ENCODE results near the gene TRPT1.

Gene TRPT1

DNA sequence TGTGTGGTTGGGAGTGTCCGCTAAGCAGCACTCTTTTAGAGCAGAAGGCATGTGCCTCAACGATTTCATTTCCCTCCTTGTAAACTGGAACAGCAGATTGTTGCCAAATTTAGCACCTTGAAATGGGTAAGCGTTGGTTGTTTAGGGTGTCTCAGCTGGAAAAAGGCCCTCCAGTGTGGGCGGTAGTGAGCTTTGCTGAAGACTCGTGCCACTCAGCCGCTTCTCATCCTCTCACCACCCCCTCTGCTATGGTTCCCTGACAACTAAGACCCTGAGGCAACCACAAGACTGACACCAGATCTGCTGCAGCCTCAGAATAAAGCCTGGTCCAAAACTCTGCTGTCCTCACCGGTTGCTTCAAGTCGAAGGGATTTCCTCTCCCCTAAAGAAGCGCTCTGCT is 29.4 kb downstream of the TRPT1 start:
- no peaks in the 10 kb centered on the region for H3K4me1 ChIP-seq (ENCODE audit: control insufficient read depth in 1 of 2, insufficient read depth in 2 of 2, low read length in 2 of 2)
- H3K27me3 ChIP-seq (ENCODE audit: insufficient read depth, low read length) = no peaks in the 10 kb centered on the region
- H2BK120ac ChIP-seq (ENCODE audit: insufficient read depth, low read length, poor library complexity) = no peak overlapping the region
- no peak overlapping the region for H3K14ac ChIP-seq (ENCODE audit: low read length)
- no peak overlapping the region for H3K4me2 ChIP-seq (ENCODE audit: low read length)
- no peak overlapping the region for H2AFZ ChIP-seq (ENCODE audit: insufficient read depth, low read length, poor library complexity)
- no peaks in the 10 kb centered on the region for H3K79me1 ChIP-seq (ENCODE audit: low read length)
- no peak overlapping the region for H3K23ac ChIP-seq (ENCODE audit: low read length)
- WGBS (ENCODE audit: extremely low coverage, insufficient coverage, insufficient read length) = no CpG with 5 or more reads among the region's 9 CpGs
- H4K91ac ChIP-seq (ENCODE audit: low read depth, low read length) = no peak overlapping the region
- H4K8ac ChIP-seq (ENCODE audit: low read depth, low read length) = no peak overlapping the region
- H3K79me2 ChIP-seq (ENCODE audit: control insufficient read depth, insufficient read depth, low read length, poor library complexity) = no peaks in the 10 kb centered on the region
- no peak overlapping the region for H3K9ac ChIP-seq (ENCODE audit: low read length)
- H2BK12ac ChIP-seq (ENCODE audit: low read length) = no peak overlapping the region
- no peak overlapping the region for H4K12ac ChIP-seq (ENCODE audit: low read depth, low read length)
- H2BK5ac ChIP-seq (ENCODE audit: low read depth, low read length, poor library complexity) = no peak overlapping the region
- no peak overlapping the region for H3K27ac ChIP-seq (ENCODE audit: low read depth, low read length)
- DNase-seq = no peak
- H3K4me3 ChIP-seq (ENCODE audit: low read depth, low read length) = no peak overlapping the region
- H3K36me3 ChIP-seq (ENCODE audit: control insufficient read depth in 1 of 2, insufficient read depth in 2 of 2, low read length in 2 of 2) = peaks cover 66 to 81% of the 10 kb centered on the region in 2 experiments
- no peak overlapping the region for H3K4ac ChIP-seq (ENCODE audit: low read depth, low read length)
- H2AK5ac ChIP-seq (ENCODE audit: low read length) = no peak overlapping the region
- no peaks in the 10 kb centered on the region for H3K9me3 ChIP-seq (ENCODE audit: insufficient read depth, low read depth, low read length)
- no peak overlapping the region for H3K18ac ChIP-seq (ENCODE audit: low read length)

DNA sequence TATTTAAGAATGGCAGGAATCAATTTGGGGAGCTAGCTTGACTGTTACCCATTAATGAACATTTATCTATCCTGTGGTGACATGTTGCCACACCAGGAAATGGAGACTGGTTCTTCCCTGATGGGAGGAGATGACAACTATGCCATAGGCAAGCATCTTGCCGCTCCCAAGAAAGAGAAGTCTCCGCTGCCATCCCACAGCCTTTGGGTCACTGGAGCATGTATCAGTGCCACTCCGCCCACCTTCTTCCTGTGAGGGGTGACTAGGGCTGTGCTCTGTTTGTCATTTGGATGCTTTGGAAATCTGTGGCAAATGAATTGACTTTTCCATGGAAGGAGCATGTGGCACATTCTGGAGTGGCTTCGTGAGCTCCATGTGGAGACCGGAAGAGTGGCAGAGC is 33.6 kb downstream of the TRPT1 start:
- Histone ChIP-seq H3K79me1 (ENCODE audit: low read length) (no peaks in the 10 kb centered on the region), H3K4me1 (ENCODE audit: control insufficient read depth in 1 of 2, insufficient read depth in 2 of 2, low read length in 2 of 2) (peaks cover 0 to 3% of the 10 kb centered on the region in 2 experiments), H4K12ac (ENCODE audit: low read depth, low read length) (no peak overlapping the region), H3K4me3 (ENCODE audit: low read depth, low read length) (no peak overlapping the region), H3K18ac (ENCODE audit: low read length) (no peak overlapping the region), H3K27me3 (ENCODE audit: insufficient read depth, low read length) (no peaks in the 10 kb centered on the region), H3K79me2 (ENCODE audit: control insufficient read depth, insufficient read depth, low read length, poor library complexity) (peaks cover 14% of the 10 kb centered on the region), H3K36me3 (ENCODE audit: control insufficient read depth in 1 of 2, insufficient read depth in 2 of 2, low read length in 2 of 2) (peaks cover 47 to 54% of the 10 kb centered on the region in 2 experiments), H2BK5ac (ENCODE audit: low read depth, low read length, poor library complexity) (no peak overlapping the region), H4K8ac (ENCODE audit: low read depth, low read length) (no peak overlapping the region), H3K9me3 (ENCODE audit: insufficient read depth, low read depth, low read length) (no peaks in the 10 kb centered on the region), H3K23ac (ENCODE audit: low read length) (no peak overlapping the region), H2AFZ (ENCODE audit: insufficient read depth, low read length, poor library complexity) (no peak overlapping the region), H3K4me2 (ENCODE audit: low read length) (no peak overlapping the region), H2BK12ac (ENCODE audit: low read length) (no peak overlapping the region), H2AK5ac (ENCODE audit: low read length) (no peak overlapping the region), H3K4ac (ENCODE audit: low read depth, low read length) (no peak overlapping the region), H3K27ac (ENCODE audit: low read depth, low read length) (no peak overlapping the region), H3K9ac (ENCODE audit: low read length) (no peak overlapping the region), H4K91ac (ENCODE audit: low read depth, low read length) (no peak overlapping the region), H3K14ac (ENCODE audit: low read length) (no peak overlapping the region), H2BK120ac (ENCODE audit: insufficient read depth, low read length, poor library complexity) (no peak overlapping the region)
- WGBS (ENCODE audit: extremely low coverage, insufficient coverage, insufficient read length) = no CpG with 5 or more reads among the region's 5 CpGs
- DNase-seq = no peak

DNA sequence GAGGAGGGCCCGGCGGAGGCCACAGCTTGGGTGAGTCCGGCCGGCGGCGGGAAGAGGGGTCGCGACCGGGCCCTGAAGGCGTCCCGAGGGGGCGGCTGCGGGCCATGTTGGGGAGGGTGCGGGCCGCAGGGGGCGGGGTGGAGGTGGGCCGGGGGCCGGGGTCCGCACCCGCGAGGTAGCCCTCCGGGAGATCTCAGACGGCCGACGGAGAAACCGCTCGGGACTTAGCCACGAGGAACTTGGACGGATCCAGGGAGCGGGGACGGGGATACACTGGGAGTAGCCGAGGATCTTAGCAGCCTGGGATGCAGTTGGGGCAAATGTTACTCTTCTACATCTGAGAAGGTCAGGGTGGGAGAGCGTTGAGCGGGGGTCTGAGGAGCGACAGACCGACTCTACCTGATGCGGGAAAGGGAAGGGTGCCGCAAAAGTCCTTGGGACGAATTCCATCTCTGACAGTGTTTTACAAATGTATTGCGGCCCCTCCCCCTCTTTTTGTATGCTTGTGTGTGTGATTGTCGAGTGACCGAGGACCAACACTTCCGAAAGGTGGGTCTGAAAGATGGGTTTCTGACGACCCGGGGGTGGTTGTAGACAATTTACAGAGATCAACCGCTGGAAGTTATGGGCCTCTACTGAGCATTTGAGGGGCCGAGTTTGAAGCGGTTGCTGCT is 39.4 kb downstream of the TRPT1 start:
- Histone ChIP-seq H2AFZ (ENCODE audit: insufficient read depth, low read length, poor library complexity) (no peak overlapping the region), H3K14ac (ENCODE audit: low read length) (peak overlapping the region; percentile 86), H4K91ac (ENCODE audit: low read depth, low read length) (peak overlapping the region; percentile 84), H3K4ac (ENCODE audit: low read depth, low read length) (peak overlapping the region; percentile 82), H3K27me3 (ENCODE audit: insufficient read depth, low read length) (no peaks in the 10 kb centered on the region), H3K4me3 (ENCODE audit: low read depth, low read length) (no peak overlapping the region), H2AK5ac (ENCODE audit: low read length) (peak overlapping the region; percentile 90), H3K9ac (ENCODE audit: low read length) (peak overlapping the region; percentile 86), H3K4me2 (ENCODE audit: low read length) (no peak overlapping the region), H3K18ac (ENCODE audit: low read length) (peak overlapping the region; percentile 64), H3K36me3 (ENCODE audit: control insufficient read depth in 1 of 2, insufficient read depth in 2 of 2, low read length in 2 of 2) (peaks cover 7 to 8% of the 10 kb centered on the region in 2 experiments), H3K79me1 (ENCODE audit: low read length) (peaks cover 8% of the 10 kb centered on the region), H3K27ac (ENCODE audit: low read depth, low read length) (peak overlapping the region; percentile 63), H4K12ac (ENCODE audit: low read depth, low read length) (peak overlapping the region; percentile 51), H3K4me1 (ENCODE audit: control insufficient read depth in 1 of 2, insufficient read depth in 2 of 2, low read length in 2 of 2) (peaks cover 0 to 3% of the 10 kb centered on the region in 2 experiments), H2BK12ac (ENCODE audit: low read length) (no peak overlapping the region), H3K79me2 (ENCODE audit: control insufficient read depth, insufficient read depth, low read length, poor library complexity) (peaks cover 23% of the 10 kb centered on the region), H3K23ac (ENCODE audit: low read length) (no peak overlapping the region), H2BK120ac (ENCODE audit: insufficient read depth, low read length, poor library complexity) (no peak overlapping the region), H2BK5ac (ENCODE audit: low read depth, low read length, poor library complexity) (no peak overlapping the region), H4K8ac (ENCODE audit: low read depth, low read length) (peak overlapping the region; percentile 23), H3K9me3 (ENCODE audit: insufficient read depth, low read depth, low read length) (no peaks in the 10 kb centered on the region)
- no peak for DNase-seq
- no CpG with 5 or more reads among the region's 48 CpGs for WGBS (ENCODE audit: extremely low coverage, insufficient coverage, insufficient read length)

DNA sequence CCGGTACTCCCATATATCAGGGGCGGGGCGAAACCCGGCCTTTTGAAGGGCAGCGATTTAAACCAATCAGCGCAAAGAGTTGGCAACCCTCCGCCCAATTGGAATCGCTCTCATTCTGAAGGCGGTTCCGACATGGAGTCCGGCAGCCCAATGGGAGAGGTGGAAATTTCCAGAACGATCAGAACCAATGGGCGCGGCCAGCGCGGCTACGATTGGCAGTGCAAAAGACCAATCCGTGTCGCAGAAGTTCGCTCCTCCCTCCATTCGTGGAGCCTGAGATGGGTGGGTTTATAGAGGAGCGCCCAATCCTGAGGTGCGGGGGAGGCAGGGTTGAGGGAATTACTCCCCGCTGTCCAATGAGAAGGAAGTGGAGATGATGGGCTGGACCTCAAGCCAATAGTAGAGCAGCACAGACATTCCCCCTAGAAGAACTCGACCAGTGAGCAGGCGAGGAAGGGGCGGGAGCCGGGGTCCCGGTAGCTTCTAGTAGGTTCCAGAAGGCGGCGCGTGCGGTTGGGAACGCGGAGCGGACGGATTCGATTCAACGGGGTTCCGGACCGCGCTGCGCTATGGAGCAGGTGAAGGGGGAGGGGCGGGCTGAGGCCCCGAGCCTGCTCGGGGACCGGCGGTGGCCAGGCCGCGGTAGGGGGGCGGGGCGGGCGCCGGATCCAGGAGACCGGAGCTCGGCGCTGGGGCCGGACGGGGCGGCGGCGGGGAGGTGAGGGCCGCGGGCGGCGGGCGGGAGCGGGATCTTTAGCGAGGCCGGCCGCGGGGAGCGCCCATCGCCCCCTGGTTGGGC is 40.1 kb downstream of the TRPT1 start, which contains the start of gene STIP1:
TSS of gene STIP1 (plus strand) at position 479 of the 799 bp plus-strand sequence. CDS start at position 570, 91 bp downstream.
- H3K18ac ChIP-seq (ENCODE audit: low read length) = peak within 1 kb of the TSS; percentile 97
- H2AK5ac ChIP-seq (ENCODE audit: low read length) = peak within 1 kb of the TSS; percentile 90
- peaks cover 10% of the 10 kb centered on the region for H3K79me1 ChIP-seq (ENCODE audit: low read length)
- H2AFZ ChIP-seq (ENCODE audit: insufficient read depth, low read length, poor library complexity) = peak within 1 kb of the TSS; percentile 80
- H3K23ac ChIP-seq (ENCODE audit: low read length) = no peak within 1 kb of the TSS
- H3K9me3 ChIP-seq (ENCODE audit: insufficient read depth, low read depth, low read length) = no peaks in the 10 kb centered on the region
- peak within 1 kb of the TSS; percentile 82 for H3K4ac ChIP-seq (ENCODE audit: low read depth, low read length)
- H3K27me3 ChIP-seq (ENCODE audit: insufficient read depth, low read length) = no peaks in the 10 kb centered on the region
- peak within 1 kb of the TSS; percentile 84 for H4K91ac ChIP-seq (ENCODE audit: low read depth, low read length)
- H3K4me3 ChIP-seq (ENCODE audit: low read depth, low read length) = peak within 1 kb of the TSS; percentile 79
- H3K36me3 ChIP-seq (ENCODE audit: control insufficient read depth in 1 of 2, insufficient read depth in 2 of 2, low read length in 2 of 2) = peaks cover 5 to 7% of the 10 kb centered on the region in 2 experiments
- peaks cover 0 to 5% of the 10 kb centered on the region in 2 experiments for H3K4me1 ChIP-seq (ENCODE audit: control insufficient read depth in 1 of 2, insufficient read depth in 2 of 2, low read length in 2 of 2)
- H4K12ac ChIP-seq (ENCODE audit: low read depth, low read length) = peak within 1 kb of the TSS; percentile 79
- H3K4me2 ChIP-seq (ENCODE audit: low read length) = peak within 1 kb of the TSS; percentile 69
- peak within 1 kb of the TSS; percentile 92 for H4K8ac ChIP-seq (ENCODE audit: low read depth, low read length)
- H3K27ac ChIP-seq (ENCODE audit: low read depth, low read length) = peak within 1 kb of the TSS; percentile 89
- peak; percentile 100 for DNase-seq
- H3K79me2 ChIP-seq (ENCODE audit: control insufficient read depth, insufficient read depth, low read length, poor library complexity) = peaks cover 23% of the 10 kb centered on the region
- H2BK12ac ChIP-seq (ENCODE audit: low read length) = no peak within 1 kb of the TSS
- peak within 1 kb of the TSS; percentile 86 for H3K9ac ChIP-seq (ENCODE audit: low read length)
- peak within 1 kb of the TSS; percentile 77 for H2BK5ac ChIP-seq (ENCODE audit: low read depth, low read length, poor library complexity)
- no CpG with 5 or more reads among the region's 74 CpGs for WGBS (ENCODE audit: extremely low coverage, insufficient coverage, insufficient read length)
- H3K14ac ChIP-seq (ENCODE audit: low read length) = peak within 1 kb of the TSS; percentile 92
- peak within 1 kb of the TSS; percentile 72 for H2BK120ac ChIP-seq (ENCODE audit: insufficient read depth, low read length, poor library complexity)

All from trophoblast cell (in vitro differentiated cells and primary cell).